ENCODE measurements around the gene GGCX. TPM values are rescaled to one million over a fixed set of nuclear protein-coding genes. Genes with fewer than 3 reads are reported as not detected.

GGCX gene
- total RNA-seq, 2 donors from 2014 or later, result 28.4 to 38.4 TPM

DNA sequence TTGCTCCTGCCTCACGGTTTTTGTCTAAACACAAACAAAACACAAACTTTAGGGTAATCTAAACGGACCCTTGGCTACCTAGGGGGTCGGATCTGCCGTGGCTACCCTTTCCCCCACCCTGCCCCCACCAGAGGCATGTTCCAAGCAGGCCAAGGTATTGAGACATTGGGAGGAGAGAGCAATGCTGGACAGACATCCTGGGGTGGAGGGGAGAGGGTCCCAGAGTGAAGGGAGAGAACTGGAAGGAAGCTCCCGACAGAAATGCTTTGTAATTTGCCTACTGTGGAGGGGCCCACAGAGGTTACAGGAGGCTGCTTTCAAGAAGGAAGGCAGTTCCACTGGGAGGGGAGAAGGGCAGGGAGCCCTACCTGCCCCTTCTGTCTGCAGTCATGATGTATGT is 36.3 kb downstream of the GGCX start:
- TF ChIP-seq, protein P1, sequence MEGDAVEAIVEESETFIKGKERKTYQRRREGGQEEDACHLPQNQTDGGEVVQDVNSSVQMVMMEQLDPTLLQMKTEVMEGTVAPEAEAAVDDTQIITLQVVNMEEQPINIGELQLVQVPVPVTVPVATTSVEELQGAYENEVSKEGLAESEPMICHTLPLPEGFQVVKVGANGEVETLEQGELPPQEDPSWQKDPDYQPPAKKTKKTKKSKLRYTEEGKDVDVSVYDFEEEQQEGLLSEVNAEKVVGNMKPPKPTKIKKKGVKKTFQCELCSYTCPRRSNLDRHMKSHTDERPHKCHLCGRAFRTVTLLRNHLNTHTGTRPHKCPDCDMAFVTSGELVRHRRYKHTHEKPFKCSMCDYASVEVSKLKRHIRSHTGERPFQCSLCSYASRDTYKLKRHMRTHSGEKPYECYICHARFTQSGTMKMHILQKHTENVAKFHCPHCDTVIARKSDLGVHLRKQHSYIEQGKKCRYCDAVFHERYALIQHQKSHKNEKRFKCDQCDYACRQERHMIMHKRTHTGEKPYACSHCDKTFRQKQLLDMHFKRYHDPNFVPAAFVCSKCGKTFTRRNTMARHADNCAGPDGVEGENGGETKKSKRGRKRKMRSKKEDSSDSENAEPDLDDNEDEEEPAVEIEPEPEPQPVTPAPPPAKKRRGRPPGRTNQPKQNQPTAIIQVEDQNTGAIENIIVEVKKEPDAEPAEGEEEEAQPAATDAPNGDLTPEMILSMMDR (IDR thresholded peaks at IDR 0.05), result no peak
- no peak for ATAC-seq (ENCODE audit: insufficient number of reproducible peaks, low FRiP score, low read depth)
- no peaks in the 10 kb centered on the region for H3K36me3 ChIP-seq
- no peaks in the 10 kb centered on the region for H3K9me3 ChIP-seq
- H3K4me1 ChIP-seq (ENCODE audit: control insufficient read depth in 1 of 2, low read depth in 2 of 2), result peaks cover 16 to 20% of the 10 kb centered on the region in 2 donors
- no peak for DNase-seq (ENCODE audit: low spot score)
- H3K27ac ChIP-seq, result peak overlapping the region; percentile 48 to 67
- H3K4me3 ChIP-seq, result no peak overlapping the region
- H3K27me3 ChIP-seq (replicated peaks; ENCODE audit: insufficient read depth), result no peaks in the 10 kb centered on the region

DNA sequence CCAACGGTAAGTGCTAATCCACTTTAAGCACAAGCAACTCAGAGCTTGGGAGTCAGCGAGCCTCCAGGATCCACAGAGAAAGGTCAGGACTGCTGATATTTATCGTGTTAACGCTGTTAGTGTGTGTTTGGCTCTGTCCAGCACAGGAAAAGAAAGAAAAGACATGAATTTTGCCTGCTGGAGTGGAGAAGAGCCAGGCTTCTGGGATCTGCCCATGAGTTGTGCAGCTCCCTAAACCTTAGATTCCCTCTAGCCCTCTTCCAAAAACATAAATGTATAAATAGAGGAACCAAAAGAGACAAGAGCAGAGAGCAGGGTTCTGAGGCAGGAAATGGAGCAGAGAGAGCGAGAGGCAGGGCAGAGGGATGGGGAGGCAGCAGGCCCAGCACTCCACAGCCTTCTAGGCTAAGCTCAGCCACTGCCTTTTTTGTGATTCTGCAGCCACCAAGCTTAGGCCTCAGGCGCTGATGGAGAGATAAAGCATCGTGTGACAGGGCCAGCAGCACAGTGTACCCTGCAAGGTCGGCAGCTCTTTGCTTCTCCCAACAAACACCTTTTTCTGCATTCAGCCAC is 36.9 kb downstream of the GGCX start:
- no peaks in the 10 kb centered on the region for H3K27me3 ChIP-seq (replicated peaks; ENCODE audit: insufficient read depth)
- DNase-seq (ENCODE audit: low spot score) (no peak), ATAC-seq (ENCODE audit: insufficient number of reproducible peaks, low FRiP score, low read depth) (no peak)
- H3K27ac ChIP-seq, result peak overlapping the region; percentile 48 to 67
- H3K4me1 ChIP-seq (ENCODE audit: control insufficient read depth in 1 of 2, low read depth in 2 of 2), result peaks cover 16 to 20% of the 10 kb centered on the region in 2 donors
- no peaks in the 10 kb centered on the region for H3K36me3 ChIP-seq
- TF ChIP-seq, protein P1 (IDR thresholded peaks at IDR 0.05), result no peak
- no peaks in the 10 kb centered on the region for H3K9me3 ChIP-seq
- no peak overlapping the region for H3K4me3 ChIP-seq

DNA sequence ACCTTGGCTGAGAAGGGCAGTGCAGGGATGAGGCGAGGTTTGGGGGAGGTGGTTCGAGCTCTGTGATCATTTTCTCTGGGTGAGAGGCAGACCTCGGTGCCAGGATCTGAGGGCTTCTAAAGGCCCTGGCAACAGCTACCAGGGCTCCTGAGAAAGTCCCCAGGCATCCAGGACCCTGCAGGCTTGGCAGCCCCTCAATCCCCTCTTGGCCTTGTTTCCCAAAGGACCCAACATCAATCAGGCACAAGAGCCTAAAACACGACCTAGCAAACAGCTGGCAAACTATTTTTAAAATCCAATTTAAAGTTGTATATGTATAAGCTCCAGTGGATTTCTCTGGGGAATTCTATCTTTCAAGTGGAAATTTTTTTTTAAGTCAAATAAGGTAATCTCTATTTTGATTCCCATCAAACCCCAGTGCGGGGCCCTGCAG is 37.4 kb downstream of the GGCX start:
- H3K9me3 ChIP-seq, result no peaks in the 10 kb centered on the region
- no peak for DNase-seq (ENCODE audit: low spot score)
- H3K4me3 ChIP-seq, result no peak overlapping the region
- H3K27me3 ChIP-seq (replicated peaks; ENCODE audit: insufficient read depth), result no peaks in the 10 kb centered on the region
- no peaks in the 10 kb centered on the region for H3K36me3 ChIP-seq
- TF ChIP-seq, protein P1 (IDR thresholded peaks at IDR 0.05), result no peak
- H3K4me1 ChIP-seq (ENCODE audit: control insufficient read depth in 1 of 2, low read depth in 2 of 2), result peaks cover 16 to 20% of the 10 kb centered on the region in 2 donors
- peak overlapping the region; percentile 48 to 67 for H3K27ac ChIP-seq
- no peak for ATAC-seq (ENCODE audit: insufficient number of reproducible peaks, low FRiP score, low read depth)

DNA sequence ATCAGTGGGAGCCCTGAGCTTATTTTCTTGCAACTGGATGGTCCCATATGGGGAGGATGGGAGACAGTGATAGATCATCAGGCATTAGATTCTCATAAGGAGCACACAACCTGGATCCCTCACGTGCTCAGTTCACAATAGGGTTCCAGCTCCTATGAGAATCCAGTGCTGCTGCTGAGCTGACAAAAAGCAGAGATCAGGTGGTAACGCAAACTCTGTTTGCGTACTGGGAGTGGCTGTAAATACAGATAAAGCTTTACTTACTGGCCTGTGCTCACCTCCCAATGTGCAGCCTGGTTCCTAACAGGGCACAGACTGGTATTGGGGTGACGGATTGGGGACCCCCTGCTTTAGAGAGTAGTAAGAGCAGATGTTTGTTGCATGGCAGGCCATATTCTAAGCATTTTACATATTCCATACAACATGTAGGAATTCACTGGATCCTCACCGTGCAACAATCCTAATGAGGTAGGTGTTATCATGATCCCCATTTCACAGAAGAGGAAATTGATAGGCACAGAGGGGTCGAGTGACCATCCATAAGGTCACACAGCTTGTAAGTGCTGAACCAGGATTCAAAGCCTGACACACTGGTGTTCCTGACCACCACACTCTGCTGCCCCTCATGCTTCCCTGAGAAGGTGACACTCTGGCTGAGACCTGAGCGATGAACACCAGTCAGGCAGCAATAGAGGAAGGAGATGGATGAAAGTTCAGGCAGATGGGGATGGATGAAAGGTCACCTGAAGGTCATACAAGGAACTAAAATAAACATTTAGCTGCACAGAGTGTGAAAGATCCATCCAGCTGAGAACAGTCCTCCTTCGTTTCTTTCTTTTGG is 38.0 kb downstream of the GGCX start:
- Histone ChIP-seq H3K27ac (peak overlapping the region; percentile 48 to 67), H3K27me3 (replicated peaks; ENCODE audit: insufficient read depth) (no peaks in the 10 kb centered on the region), H3K4me3 (no peak overlapping the region), H3K4me1 (ENCODE audit: control insufficient read depth in 1 of 2, low read depth in 2 of 2) (peaks cover 16 to 20% of the 10 kb centered on the region in 2 donors), H3K9me3 (no peaks in the 10 kb centered on the region), H3K36me3 (no peaks in the 10 kb centered on the region)
- DNase-seq (ENCODE audit: low spot score) (no peak), ATAC-seq (ENCODE audit: insufficient number of reproducible peaks, low FRiP score, low read depth) (no peak)
- TF ChIP-seq, protein P1 (IDR thresholded peaks at IDR 0.05), result no peak

DNA sequence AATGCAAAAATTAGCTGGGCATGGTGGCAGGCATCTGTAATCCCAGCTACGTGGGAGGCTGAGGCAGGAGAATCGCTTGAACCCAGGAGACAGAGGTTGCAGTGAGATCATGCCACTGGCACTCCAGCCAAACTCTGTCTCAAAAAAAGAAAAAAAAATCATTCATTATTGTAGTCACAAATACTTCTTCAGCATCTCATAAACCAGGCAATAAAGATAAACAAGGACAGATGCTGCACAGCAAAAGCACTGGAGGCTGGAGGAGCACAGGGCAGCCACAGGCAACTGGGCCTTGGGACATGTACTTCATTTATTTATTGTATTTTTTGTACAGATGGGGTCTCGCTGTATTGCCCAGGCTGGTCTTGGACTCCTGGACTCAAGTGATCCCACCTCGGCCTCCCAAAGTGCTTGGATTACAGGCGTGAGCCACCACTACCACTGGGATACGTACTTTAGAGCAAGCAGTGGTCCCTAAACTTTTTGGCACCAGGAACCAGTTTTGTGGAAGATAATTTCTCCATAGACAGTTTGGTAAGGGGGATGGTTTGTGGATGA is 39.1 kb downstream of the GGCX start:
- TF ChIP-seq, protein P1 (IDR thresholded peaks at IDR 0.05), result no peak
- DNase-seq (ENCODE audit: low spot score), result no peak
- peaks cover 16 to 20% of the 10 kb centered on the region in 2 donors for H3K4me1 ChIP-seq (ENCODE audit: control insufficient read depth in 1 of 2, low read depth in 2 of 2)
- no peak overlapping the region for H3K4me3 ChIP-seq
- H3K36me3 ChIP-seq, result no peaks in the 10 kb centered on the region
- no peak for ATAC-seq (ENCODE audit: insufficient number of reproducible peaks, low FRiP score, low read depth)
- H3K9me3 ChIP-seq, result no peaks in the 10 kb centered on the region
- H3K27ac ChIP-seq, result no peak overlapping the region
- H3K27me3 ChIP-seq (replicated peaks; ENCODE audit: insufficient read depth), result no peaks in the 10 kb centered on the region
